GM12878 (cell line): ENCODE measurements around the gene SP3. TPM values are rescaled to one million over a fixed set of nuclear protein-coding genes. Genes with fewer than 3 reads are reported as not detected.

Experiments used
- ATAC-seq: fragments of 200-7000 bp; cut with Tn5 transposase; 3 replicates; pipeline ENCODE4 v1.9.1; 2020; ENCODE audit warnings: mild to moderate bottlenecking, moderate library complexity
- BruUV-seq: library from RNA; stranded (reverse); fragments of 400-500 nt; replicated peaks from 2 replicates; lab custom pipeline; 2021; lab: Mats Ljungman, UMichigan
- CTCF ChIA-PET: fragments of 300-600 bp; sonication (Branson Sonifier 250); formaldehyde crosslinking; extraction: SDS; loops from one replicate; lab custom pipeline; 2021; ENCODE audit warnings: inconsistent platforms; lab: Yijun Ruan, JAX
- POLR2A ChIA-PET: fragments of 350-600 bp; formaldehyde crosslinking; extraction: SDS; loops from one replicate; lab custom pipeline; 2021; ENCODE audit warnings: inconsistent platforms; lab: Charles Lee
- RAD21 ChIA-PET: fragments of 300-600 bp; sonication (Branson Sonifier 250); formaldehyde crosslinking; loops from one replicate; lab custom pipeline; 2023; ENCODE audit warnings: antibody characterized with exemption; ENCODE audit not compliant: unreplicated experiment; lab: Charles Lee
- SMC1A ChIA-PET: fragments of 300-600 bp; sonication (Branson Sonifier 250); formaldehyde crosslinking; loops from one replicate; lab custom pipeline; 2023; ENCODE audit not compliant: unreplicated experiment, uncharacterized antibody; lab: Charles Lee
- DNase-seq: peaks from one replicate; pipeline ENCODE4 v3.0.0-alpha.2; 2011; ENCODE audit warnings: low read depth, low spot score
- FAIRE-seq: peaks from 3 replicates; lab custom pipeline; 2011; peaks lifted over from hg19 to GRCh38; lab: Jason Lieb, UNC
- H2AFZ ChIP-seq: 2 replicates; pipeline ENCODE4 v1.6.0; 2011; ENCODE audit warnings: low read depth, low read length, control low read depth; ENCODE audit not compliant: control insufficient read depth
- H3K27ac ChIP-seq: 2 replicates; pipeline ENCODE4 v1.5.1; 2011; ENCODE audit warnings: control low read depth; ENCODE audit not compliant: control insufficient read depth, insufficient read depth
- H3K27me3 ChIP-seq, 2 experiments: replicated peaks in 1 of 2; 2 replicates each; pipeline versions ENCODE4 v1.6.0 to v1.6.1; 2011; ENCODE audit warnings: low read length in 1 of 2; ENCODE audit not compliant: control insufficient read depth in 2 of 2, insufficient read depth in 2 of 2
- H3K36me3 ChIP-seq, 2 experiments: 2 replicates each; pipeline ENCODE4 v1.5.1; 2011; ENCODE audit warnings: low read length in 1 of 2; ENCODE audit not compliant: control insufficient read depth in 2 of 2, insufficient read depth in 2 of 2
- H3K4me1 ChIP-seq: 2 replicates; pipeline ENCODE4 v1.6.1; 2011; ENCODE audit warnings: mild to moderate bottlenecking, low read length, moderate library complexity, mixed read lengths; ENCODE audit not compliant: control insufficient read depth, insufficient read depth
- H3K4me2 ChIP-seq: 2 replicates; pipeline ENCODE4 v1.6.0; 2011; ENCODE audit warnings: control low read depth; ENCODE audit not compliant: control insufficient read depth, insufficient read depth
- H3K4me3 ChIP-seq: fragments of 200-600 bp; sonication (generic); 2 replicates; pipeline ENCODE4 v1.5.1; 2016
- H3K79me2 ChIP-seq: 2 replicates; pipeline ENCODE4 v1.6.0; 2011; ENCODE audit warnings: low read length; ENCODE audit not compliant: control insufficient read depth, insufficient read depth
- H3K9ac ChIP-seq: 2 replicates; pipeline ENCODE4 v1.8.0; 2011; ENCODE audit warnings: low read length, control low read depth, mixed read lengths; ENCODE audit not compliant: control insufficient read depth, insufficient read depth
- H3K9me3 ChIP-seq: replicated peaks from 3 replicates; pipeline ENCODE4 v1.5.1; 2011; ENCODE audit warnings: mild to moderate bottlenecking, low read length; ENCODE audit not compliant: control insufficient read depth, insufficient read depth
- H4K20me1 ChIP-seq: 2 replicates; pipeline ENCODE4 v1.6.0; 2011; ENCODE audit not compliant: control insufficient read depth, insufficient read depth
- BHLHE40 ChIP-seq, 2 experiments: fragments of 450-650 bp in 1 of 2; IDR thresholded peaks; 2 replicates each; pipeline ENCODE4 v1.6.1; 2011 to 2017; ENCODE audit warnings: low read depth in 2 of 2, borderline replicate concordance in 1 of 2, improper control_type of control experiment in 1 of 2, low read length in 1 of 2, mild to moderate bottlenecking in 1 of 2
- CTCF ChIP-seq, 3 experiments: IDR thresholded peaks in 2 of 3; conservative IDR thresholded peaks in 1 of 3; 2 replicates each; pipeline ENCODE4 v1.5.1; 2011; ENCODE audit warnings: low read depth in 3 of 3, low read length in 3 of 3, mild to moderate bottlenecking in 3 of 3, control low read depth in 2 of 3, moderate library complexity in 2 of 3, inconsistent platforms in 1 of 3, mixed read lengths in 1 of 3; ENCODE audit not compliant: control insufficient read depth in 2 of 3, insufficient read depth in 1 of 3; ENCODE audit errors: extremely low read depth in 1 of 3
- IRF3 ChIP-seq: fragments of 450-650 bp; IDR thresholded peaks from 2 replicates; pipeline ENCODE4 v1.6.1; 2014; ENCODE audit warnings: mild to moderate bottlenecking
- KDM1A ChIP-seq: fragments of 200-600 bp; sonication (generic); IDR thresholded peaks from 2 replicates; pipeline ENCODE4 v1.6.1; 2016; ENCODE audit warnings: borderline replicate concordance
- MEF2B ChIP-seq: fragments of 450-650 bp; IDR thresholded peaks from 2 replicates; pipeline ENCODE4 v1.6.1; 2018; ENCODE audit warnings: mild to moderate bottlenecking, moderate library complexity; ENCODE audit not compliant: partially characterized antibody, poor library complexity, severe bottlenecking
- PKNOX1 ChIP-seq: fragments of 450-650 bp; IDR thresholded peaks from 2 replicates; pipeline ENCODE4 v1.6.1; 2016; ENCODE audit warnings: mild to moderate bottlenecking
- PML ChIP-seq: IDR thresholded peaks from 2 replicates; pipeline ENCODE4 v1.6.1; 2012; ENCODE audit warnings: low read length, inconsistent platforms
- SMARCA5 ChIP-seq: fragments of 450-650 bp; IDR thresholded peaks from 2 replicates; pipeline ENCODE4 v1.6.1; 2017; ENCODE audit warnings: mild to moderate bottlenecking
- STAT1 ChIP-seq: fragments of 450-650 bp; conservative IDR thresholded peaks from 2 replicates; pipeline ENCODE4 v1.6.1; 2014; ENCODE audit warnings: antibody characterized with exemption, mild to moderate bottlenecking
- WGBS: methylation state at CpG from one replicate; pipeline ENCODE4 v1.1.6; 2016; ENCODE audit warnings: low lambda C conversion rate; ENCODE audit not compliant: insufficient replicate concordance, insufficient coverage; ENCODE audit errors: missing lambda C conversion rate; 5-methylcytosine and 5-hydroxymethylcytosine counted together
- in situ Hi-C: fragments of 300-500 bp; cut with MboI; formaldehyde crosslinking; loops from 9 replicates; pipeline ENCODE4 v1.14.3; 2018; ENCODE audit warnings: mixed read lengths
- intact Hi-C: fragments of 100-400 bp; cut with micrococcal nuclease; formaldehyde crosslinking; loops from one replicate; pipeline ENCODE4 v1.14.2; 2022; ENCODE audit not compliant: unreplicated experiment
- polyA plus RNA-seq, 11 experiments: library from polyadenylated mRNA; depleted of rRNA in 4 of 11; unstranded in 6 of 11; stranded (reverse) in 5 of 11; fragments of >200 nt; fragmentation: Nextera tagmentation in 4 of 11; fragmentation: Illumina TruSeq in 1 of 11; extraction: Ambion mirVana in 4 of 11; extraction: Trizol in 1 of 11; gene quantifications; 1 replicate in 1 of 11; 2 replicates in 10 of 11; pipeline versions ENCODE4 v1.2.1 to v1.2.3, GENCODE V29; 2011 to 2016; ENCODE audit warnings: inconsistent platforms in 2 of 11, missing spikeins in 2 of 11, low read depth in 1 of 11
- total RNA-seq, 4 experiments: library from RNA; depleted of rRNA in 3 of 4; stranded (reverse); fragments of >200 nt in 3 of 4; fragmentation: Illumina TruSeq in 1 of 4; extraction: Trizol in 1 of 4; gene quantifications; 2 replicates each; pipeline versions ENCODE4 v1.2.1 to v1.2.3, GENCODE V29; 2013 to 2021

Gene SP3
- total and polyA plus RNA-seq, 10 of the 15 experiments (the other 5 are each of a cell fraction or from before 2014, with no cell fraction given): 9.9 to 87.6 (median 52.4) TPM

- peak; percentile 8 for TF ChIP-seq MEF2B
- TF ChIP-seq IRF3: no peak
- TF ChIP-seq KDM1A: no peak
- no peak for TF ChIP-seq SMARCA5
- TF ChIP-seq PML: no peak
- TF ChIP-seq BHLHE40 (IDR thresholded peaks at IDR 0.05; ENCODE audit: borderline replicate concordance in 1 of 2, low read depth in 2 of 2, low read length in 1 of 2): peak in 1 of 2 experiments; percentile 20; a peak in 1 of 4 replicates
- TF ChIP-seq, all 136 proteins: peak for 11
Observed at GRCh38 chr2:173874894-173875237, 90.3 kb downstream of the SP3 start (continued).

GRCh38 chr2:173874003-173874893, 90.9 kb downstream of the SP3 start:
- in situ Hi-C loops: no loop called here
- no peak for DNase-seq
- H3K4me3 ChIP-seq: no peak overlapping the region
- intact Hi-C loops: no loop called here
- peak; percentile 21 for TF ChIP-seq MEF2B
- no peak for TF ChIP-seq STAT1
- TF ChIP-seq PKNOX1: no peak
- 0 out of 6 replicates have a peak, but pooled peaks of 1 of the 3 experiments have one; percentile 5 for TF ChIP-seq CTCF (IDR thresholded peaks at IDR 0.05 in 2 of 3, conservative IDR thresholded peaks at IDR 0.05 in 1 of 3; ENCODE audit: control insufficient read depth in 2 of 3, extremely low read depth in 1 of 3, insufficient read depth in 1 of 3, low read depth in 3 of 3, low read length in 3 of 3)
- TF ChIP-seq, all 136 proteins: peak for 2
- H3K4me1 ChIP-seq: peaks cover 12% of the 10 kb centered on the region
- no peak overlapping the region for H2AFZ ChIP-seq
- FAIRE-seq (no peak), ATAC-seq (peak; percentile 61)
- H3K27ac ChIP-seq: no peak overlapping the region; the same call in 1 of the 2 replicates
- no peak overlapping the region for H3K9ac ChIP-seq
- CTCF ChIA-PET: interaction anchor here (1.4 kb wide), 1 partner anchor 10 kb away, joined by 4 read pairs; no protein-coding TSS in a partner anchor
- H3K27me3 ChIP-seq: no peaks in the 10 kb centered on the region
- BruUV-seq: no TSS peak
- RAD21 ChIA-PET: interaction anchor here (1.0 kb wide), 1 partner anchor 24 kb away, joined by 3 read pairs; no protein-coding TSS in a partner anchor
- H3K36me3 ChIP-seq: no peaks in the 10 kb centered on the region; a peak in 1 of 4 replicates
- H3K9me3 ChIP-seq: no peaks in the 10 kb centered on the region; the same call in 2 of the 3 replicates
- H4K20me1 ChIP-seq: no peaks in the 10 kb centered on the region
- H3K79me2 ChIP-seq: no peaks in the 10 kb centered on the region
- POLR2A ChIA-PET: no interaction called here
- peak overlapping the region; percentile 69; the same call in 1 of the 2 replicates for H3K4me2 ChIP-seq
- SMC1A ChIA-PET: interaction anchor here (0.9 to 1.9 kb wide), 4 partner anchors 10 to 198 kb away, joined by 3 to 5 read pairs (median 4); no protein-coding TSS in a partner anchor
- 52% methylated on average over 13 of the region's 13 CpGs for WGBS
